GM21576 (cell line): ENCODE measurements around the gene CDY2A.
"Not testable (repeated sequence)": the region's sequence is repeated elsewhere in the genome, so short reads cannot be mapped to it uniquely, and the experiment has no call there.

Source experiments
- ATAC-seq: cut with Tn5 transposase; IDR thresholded peaks from one replicate; pipeline ENCODE4 v1.9.1; 2021; ENCODE audit warnings: mild to moderate bottlenecking, moderate library complexity; ENCODE audit not compliant: unreplicated experiment

CDY2A gene, protein sequence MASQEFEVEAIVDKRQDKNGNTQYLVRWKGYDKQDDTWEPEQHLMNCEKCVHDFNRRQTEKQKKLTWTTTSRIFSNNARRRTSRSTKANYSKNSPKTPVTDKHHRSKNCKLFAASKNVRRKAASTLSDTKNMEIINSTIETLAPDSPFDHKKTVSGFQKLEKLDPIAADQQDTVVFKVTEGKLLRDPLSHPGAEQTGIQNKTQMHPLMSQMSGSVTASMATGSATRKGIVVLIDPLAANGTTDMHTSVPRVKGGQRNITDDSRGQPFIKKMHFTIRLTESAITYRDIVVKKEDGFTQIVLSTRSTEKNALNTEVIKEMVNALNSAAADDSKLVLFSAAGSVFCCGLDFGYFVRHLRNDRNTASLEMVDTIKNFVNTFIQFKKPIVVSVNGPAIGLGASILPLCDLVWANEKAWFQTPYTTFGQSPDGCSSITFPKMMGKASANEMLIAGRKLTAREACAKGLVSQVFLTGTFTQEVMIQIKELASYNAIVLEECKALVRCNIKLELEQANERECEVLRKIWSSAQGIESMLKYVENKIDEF

DNA sequence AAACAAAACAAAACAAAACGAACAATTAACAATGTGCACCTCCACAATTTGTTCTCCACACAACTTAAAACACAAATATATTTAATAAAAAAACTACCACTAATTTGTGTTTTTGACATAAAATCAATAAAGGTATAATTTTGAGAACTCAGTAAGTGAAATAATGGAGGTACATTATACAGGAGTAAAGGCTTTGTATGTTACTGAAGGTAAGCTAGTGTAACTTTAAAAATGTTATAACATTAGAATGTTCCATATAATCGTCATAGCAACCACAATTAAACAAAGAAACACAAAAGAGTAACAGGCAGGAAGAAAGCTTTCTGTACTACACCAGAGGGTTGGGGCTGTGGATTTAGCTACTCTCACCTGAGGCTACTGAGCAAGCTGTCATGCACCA lies at the start of gene CDY2A:
Gene CDY2A, plus strand, starts transcription at position 301 of the 400 bp plus-strand sequence. CDS start 328 bp downstream, outside the sequence.
- not testable (repeated sequence) for ATAC-seq

DNA sequence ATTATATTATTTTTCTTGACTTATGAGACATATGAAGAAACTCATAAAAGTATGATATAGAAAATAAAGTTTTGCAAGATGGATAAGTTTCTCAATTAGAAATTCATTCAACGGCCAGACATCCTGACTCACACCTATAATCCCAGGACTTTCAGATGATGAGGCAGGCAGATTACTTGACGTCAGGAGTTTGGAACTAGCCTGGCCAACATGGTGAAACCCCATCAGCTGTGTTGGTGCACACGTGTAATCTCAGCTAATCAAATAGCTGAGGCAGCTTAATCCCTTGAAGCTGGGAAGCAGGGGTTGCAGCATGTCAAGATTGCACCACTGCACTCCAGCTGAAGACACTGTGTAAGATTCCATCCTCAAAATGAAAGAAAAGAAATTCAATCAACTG lies 28.0 kb upstream of the CDY2A start:
- ATAC-seq = not testable (repeated sequence)

DNA sequence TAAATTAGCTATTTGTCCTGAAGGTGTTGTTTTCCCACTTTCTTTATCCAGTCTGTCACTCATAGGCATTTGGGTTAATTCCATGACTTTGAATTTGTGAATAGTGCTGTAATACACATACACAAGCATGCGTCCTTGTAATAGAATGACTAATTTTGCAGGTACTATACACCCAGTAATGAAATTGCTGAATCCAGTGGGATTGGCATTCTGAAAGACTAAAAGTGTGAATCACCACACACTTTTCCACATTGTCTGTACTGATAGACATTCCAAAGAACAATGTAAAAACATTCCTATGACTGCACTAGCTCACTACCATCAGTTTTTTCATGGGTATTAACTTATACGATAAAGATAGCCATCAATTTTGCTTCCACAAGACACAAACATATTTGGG lies 27.3 kb upstream of the CDY2A start:
- ATAC-seq = not testable (repeated sequence)

DNA sequence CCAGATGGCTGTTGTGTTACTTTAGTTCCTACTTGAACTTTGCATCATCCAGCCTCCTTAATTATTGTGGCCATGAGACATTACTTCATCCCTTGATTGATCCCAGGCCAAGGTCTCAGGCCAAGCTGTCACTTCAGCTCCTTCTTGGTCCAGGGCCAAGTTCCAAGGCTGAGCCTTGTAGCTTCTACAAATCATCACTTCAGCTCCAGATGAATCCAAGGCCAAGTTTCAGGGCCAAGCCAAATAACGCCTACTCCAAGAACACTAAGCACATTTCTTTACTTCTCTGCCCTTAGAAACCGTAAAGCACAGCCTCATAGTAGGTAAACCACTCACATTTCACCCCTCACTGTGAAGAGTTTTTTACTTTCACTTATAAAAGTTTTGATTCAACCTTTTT lies 1.7 kb upstream of the CDY2A start:
- ATAC-seq = not testable (repeated sequence)

DNA sequence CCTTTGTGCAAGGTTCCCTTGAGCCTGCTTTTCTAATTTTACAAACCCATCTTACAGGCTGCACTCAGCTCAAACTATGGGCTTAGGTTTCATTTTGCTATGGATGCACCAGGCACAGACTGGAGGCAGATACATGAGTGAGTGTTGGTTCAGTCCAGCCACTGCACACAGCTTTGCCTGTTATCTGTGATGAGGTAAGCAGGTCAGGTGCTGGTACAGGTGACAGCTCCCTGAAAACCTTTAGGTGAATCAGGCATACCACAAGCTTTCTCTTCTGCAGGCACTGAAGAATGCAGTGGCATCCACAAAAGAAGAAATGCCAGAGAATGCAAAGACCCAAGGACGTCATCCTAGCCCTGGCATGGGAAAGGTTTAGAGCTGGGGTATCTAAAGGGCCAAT lies 3.3 kb downstream of the CDY2A start:
- not testable (repeated sequence) for ATAC-seq

DNA sequence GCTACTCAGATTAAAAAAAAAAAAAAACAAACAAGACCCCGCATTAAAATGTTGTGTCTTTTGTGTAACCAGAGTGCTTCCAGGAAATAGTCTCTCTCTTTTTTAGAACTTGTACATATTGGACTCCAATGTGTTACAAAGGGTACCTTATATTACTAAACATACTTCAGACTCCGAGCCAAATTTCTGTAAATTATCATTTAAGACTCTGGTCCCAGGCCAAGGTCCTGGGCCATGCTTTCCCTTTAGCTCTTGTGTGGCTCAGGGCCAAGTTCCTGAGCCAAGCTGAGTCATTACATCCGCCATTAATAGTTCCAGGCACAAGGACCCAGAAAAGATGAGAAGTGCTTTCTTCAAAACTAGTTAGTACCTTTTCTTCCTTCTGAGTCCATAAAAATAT lies 4.6 kb downstream of the CDY2A start:
- not testable (repeated sequence) for ATAC-seq

DNA sequence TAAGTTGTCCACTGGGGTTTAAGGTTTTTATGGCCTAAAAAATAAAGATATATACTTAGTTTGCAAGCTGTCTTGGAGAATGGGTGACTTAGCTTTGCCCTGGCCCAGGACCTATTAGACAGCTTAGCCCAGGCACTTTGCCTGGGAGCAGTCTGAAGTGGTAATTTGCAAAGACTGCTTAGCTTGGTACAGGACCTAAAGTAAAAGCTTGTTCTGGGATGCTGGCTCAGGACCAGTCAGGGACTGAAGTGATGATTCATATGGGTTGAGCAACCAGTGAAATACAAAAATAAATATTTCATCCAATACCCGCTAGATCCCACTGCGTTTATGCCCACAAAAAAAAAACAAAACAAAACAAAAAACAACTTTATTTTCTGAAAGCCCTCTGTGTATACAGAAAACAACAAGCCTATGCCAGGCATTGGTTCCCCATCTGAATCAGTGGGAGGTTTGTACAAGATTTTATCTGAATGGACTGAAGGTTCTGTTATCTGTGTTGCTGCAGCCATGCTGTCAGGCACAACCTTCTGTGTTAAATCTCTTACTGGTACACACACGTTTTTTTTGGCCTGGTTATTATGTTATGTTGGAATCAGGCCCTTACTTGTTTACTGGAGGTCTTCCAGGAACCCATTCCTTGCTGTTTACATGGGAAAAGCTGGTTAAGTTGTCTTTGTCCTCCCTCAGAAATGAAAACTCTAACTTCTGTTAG lies 8.7 kb downstream of the CDY2A start:
- ATAC-seq = not testable (repeated sequence)

DNA sequence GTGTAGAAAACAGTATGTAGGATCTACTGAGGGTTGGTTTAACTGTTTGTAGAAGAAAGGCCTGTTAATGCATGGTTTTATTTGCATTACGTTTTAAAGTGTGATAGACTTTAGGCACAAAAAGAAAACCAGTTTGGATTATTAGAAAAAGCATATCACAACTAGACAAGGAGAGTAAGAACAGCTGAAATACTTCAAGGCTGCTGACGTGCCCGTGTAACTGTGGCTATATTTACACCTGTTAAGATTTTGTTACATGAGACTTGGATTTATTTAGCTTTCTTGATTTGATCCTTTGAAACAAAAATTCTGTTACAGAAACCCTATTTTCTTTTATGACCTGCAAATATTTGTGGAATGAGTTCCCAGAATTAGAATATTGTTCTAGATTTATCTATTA lies 9.3 kb downstream of the CDY2A start:
- not testable (repeated sequence) for ATAC-seq

DNA sequence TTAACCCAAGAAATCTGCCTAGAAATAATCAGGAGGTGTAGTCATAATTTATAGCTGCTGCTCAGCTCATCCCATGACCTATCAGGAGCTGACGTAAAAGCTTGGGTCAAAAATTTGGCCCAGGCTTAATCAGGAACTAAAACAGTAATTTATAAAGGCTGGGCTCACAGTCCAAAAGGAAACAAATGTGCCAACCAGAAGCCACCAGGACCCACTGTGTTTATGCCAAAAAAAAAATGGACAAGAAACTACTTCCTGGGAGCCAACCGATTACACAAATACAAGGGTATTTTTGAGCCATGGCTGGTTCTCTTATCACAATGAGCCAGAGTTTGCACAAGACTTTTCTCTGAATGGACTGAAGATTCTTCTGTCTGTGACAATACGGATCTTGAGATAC lies 19.4 kb downstream of the CDY2A start:
- not testable (repeated sequence) for ATAC-seq

DNA sequence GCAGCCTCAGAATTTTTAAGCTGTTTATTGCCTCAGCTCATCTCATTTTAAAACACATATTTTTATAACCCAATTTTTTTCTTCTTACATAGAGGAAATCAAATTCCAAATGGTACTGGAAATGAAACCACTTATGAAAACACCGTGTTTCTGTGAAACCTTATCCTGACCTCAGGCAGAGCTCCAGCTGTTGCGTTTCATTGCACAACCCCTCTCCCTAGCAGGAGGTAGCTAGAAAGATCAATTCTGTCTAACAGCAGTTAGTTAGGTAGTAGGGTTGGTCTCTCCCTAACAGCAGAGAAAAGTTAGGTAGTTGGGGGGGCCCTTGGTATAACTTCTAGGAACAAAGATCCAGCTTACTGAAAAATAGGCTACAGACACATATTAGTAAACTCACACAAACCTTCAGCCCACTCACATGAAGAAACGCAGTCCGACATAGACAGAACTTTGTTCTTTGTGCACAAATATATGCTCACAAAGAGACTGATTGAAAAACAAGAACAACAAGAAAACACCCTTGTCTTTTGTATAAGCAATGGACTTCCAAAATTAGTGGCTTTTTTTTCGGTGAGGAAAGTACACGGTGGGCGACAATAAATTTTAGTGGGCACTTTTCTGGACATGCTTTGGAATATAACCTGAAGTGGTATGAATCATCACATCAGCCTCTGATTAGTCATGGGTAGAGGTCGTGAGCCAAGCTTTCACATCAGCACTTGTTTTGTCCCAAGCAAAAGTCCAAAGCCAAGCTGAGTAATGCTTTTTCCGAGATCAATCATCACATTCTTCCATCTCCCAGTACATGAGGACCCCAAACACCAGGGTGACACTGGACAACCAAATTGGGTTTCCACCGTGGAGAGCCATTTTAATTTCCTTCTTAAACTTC lies 22.8 kb downstream of the CDY2A start:
- ATAC-seq = not testable (repeated sequence)

DNA sequence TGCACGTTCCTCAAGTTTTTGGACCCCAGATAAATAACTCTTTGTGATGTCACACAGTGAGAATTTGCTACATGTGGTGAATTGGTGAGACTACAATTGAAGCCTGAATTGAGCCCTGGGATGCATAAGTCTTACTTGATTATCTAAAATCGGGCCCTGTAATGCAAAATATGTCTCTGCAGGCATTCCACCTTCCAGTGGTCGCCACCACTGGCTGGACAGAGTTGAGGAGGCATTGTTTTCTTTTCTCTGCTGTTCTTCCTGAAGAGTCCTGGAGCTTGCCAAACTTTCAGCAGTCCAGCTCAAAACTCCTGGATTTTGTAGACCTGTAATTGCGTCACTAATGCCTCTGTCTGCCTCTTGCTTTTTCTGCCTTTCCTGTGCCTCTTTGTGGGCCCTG lies 23.5 kb downstream of the CDY2A start:
- not testable (repeated sequence) for ATAC-seq

DNA sequence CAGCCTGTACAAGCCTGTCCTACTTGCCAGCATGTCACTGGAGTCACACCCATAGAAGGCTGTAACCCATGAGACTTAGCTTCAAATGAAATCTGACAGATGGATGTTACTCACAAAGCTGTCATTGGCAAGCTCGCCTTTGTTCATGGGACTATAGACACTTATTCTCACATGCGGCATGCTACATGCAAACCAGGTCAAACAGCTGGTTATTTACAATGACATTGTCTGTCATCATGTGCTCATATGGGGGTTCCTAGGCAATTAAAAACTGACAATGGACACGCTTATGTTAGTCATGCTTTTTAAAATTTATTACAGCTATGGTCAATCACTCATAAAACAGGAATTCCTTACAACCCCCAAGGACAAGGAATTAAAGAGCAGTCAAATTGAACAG lies 30.9 kb downstream of the CDY2A start:
- not testable (repeated sequence) for ATAC-seq

DNA sequence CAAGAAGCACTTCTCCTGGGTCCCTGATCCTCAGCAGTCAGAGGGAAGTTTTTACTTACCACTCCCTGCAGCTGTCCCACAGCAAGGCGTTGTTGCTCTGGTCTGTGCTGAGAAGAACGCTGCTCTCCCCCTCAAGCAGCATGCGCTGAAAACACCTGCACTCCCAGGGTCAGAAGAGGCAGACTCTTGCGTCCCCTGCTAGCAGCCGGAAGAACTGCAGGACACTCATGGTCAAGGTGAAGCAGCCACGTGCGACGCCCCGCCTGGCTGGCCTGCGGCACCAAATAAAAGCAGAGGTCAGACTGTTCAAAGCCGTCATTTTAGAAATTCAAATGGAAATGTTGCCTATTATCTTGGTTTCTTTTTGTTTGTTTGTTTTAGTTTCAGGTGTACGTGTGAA lies 47.9 kb downstream of the CDY2A start:
- ATAC-seq = not testable (repeated sequence)
